ENCODE data around the gene ZSWIM7.
"Not testable (repeated sequence)": the region's sequence is repeated elsewhere in the genome, so short reads cannot be mapped to it uniquely, and the experiment has no call there.

Gene ZSWIM7

GRCh38 chr17:15998031-15998562 is 1.4 kb downstream of the ZSWIM7 start:
- no peaks in the 10 kb centered on the region for H3K9me3 ChIP-seq (ENCODE audit: control insufficient read depth in 2 of 2, low read length in 2 of 2)

GRCh38 chr17:15996322-15996721 is 3.2 kb downstream of the ZSWIM7 start:
- Histone ChIP-seq H3K9me3 (ENCODE audit: control insufficient read depth in 2 of 2, low read length in 2 of 2) (no peaks in the 10 kb centered on the region), H3K27ac (ENCODE audit: low read length) (no peak overlapping the region)

More at GRCh38 chr17:15998031-15998562, 1.4 kb downstream of the ZSWIM7 start:
- peaks cover 11% of the 10 kb centered on the region in 2 donors for H3K36me3 ChIP-seq (ENCODE audit: control insufficient read depth in 2 of 2, insufficient read depth in 2 of 2, low read length in 2 of 2)
- no peak overlapping the region for H3K9ac ChIP-seq (ENCODE audit: low read length in 2 of 2)
- peaks cover 11% of the 10 kb centered on the region for H3K4me1 ChIP-seq (ENCODE audit: control insufficient read depth, insufficient read depth, low read length)
- H3K27me3 ChIP-seq (ENCODE audit: control insufficient read depth in 1 of 2, insufficient read depth in 2 of 2, low read length in 2 of 2), result no peaks in the 10 kb centered on the region
- no peak overlapping the region for H3K4me3 ChIP-seq (ENCODE audit: low read length in 2 of 2)
- no peak overlapping the region for H3K27ac ChIP-seq (ENCODE audit: low read length)

GRCh38 chr17:15981646-15982580 is 17.6 kb downstream of the ZSWIM7 start:
- Histone ChIP-seq H3K9me3 (ENCODE audit: control insufficient read depth in 2 of 2, low read length in 2 of 2) (no peaks in the 10 kb centered on the region), H3K27ac (ENCODE audit: low read length) (no peak overlapping the region), H3K27me3 (ENCODE audit: control insufficient read depth in 1 of 2, insufficient read depth in 2 of 2, low read length in 2 of 2) (no peaks in the 10 kb centered on the region), H3K36me3 (ENCODE audit: control insufficient read depth in 2 of 2, insufficient read depth in 2 of 2, low read length in 2 of 2) (peaks cover 29 to 36% of the 10 kb centered on the region in 2 donors), H3K4me1 (ENCODE audit: control insufficient read depth, insufficient read depth, low read length) (no peaks in the 10 kb centered on the region), H3K4me3 (ENCODE audit: low read length in 2 of 2) (no peak overlapping the region), H3K9ac (ENCODE audit: low read length in 2 of 2) (no peak overlapping the region)

More at GRCh38 chr17:15996322-15996721, 3.2 kb downstream of the ZSWIM7 start:
- no peak overlapping the region for H3K9ac ChIP-seq (ENCODE audit: low read length in 2 of 2)
- H3K4me3 ChIP-seq (ENCODE audit: low read length in 2 of 2), result no peak overlapping the region
- H3K27me3 ChIP-seq (ENCODE audit: control insufficient read depth in 1 of 2, insufficient read depth in 2 of 2, low read length in 2 of 2), result no peaks in the 10 kb centered on the region
- H3K4me1 ChIP-seq (ENCODE audit: control insufficient read depth, insufficient read depth, low read length), result peaks cover 11% of the 10 kb centered on the region
- peaks cover 0 to 4% of the 10 kb centered on the region in 2 donors for H3K36me3 ChIP-seq (ENCODE audit: control insufficient read depth in 2 of 2, insufficient read depth in 2 of 2, low read length in 2 of 2)

- Histone ChIP-seq H3K4me3 (ENCODE audit: low read length in 2 of 2) (no peak overlapping the region), H3K4me1 (ENCODE audit: control insufficient read depth, insufficient read depth, low read length) (no peaks in the 10 kb centered on the region), H3K9ac (ENCODE audit: low read length in 2 of 2) (no peak overlapping the region), H3K36me3 (ENCODE audit: control insufficient read depth in 2 of 2, insufficient read depth in 2 of 2, low read length in 2 of 2) (peaks cover 24 to 33% of the 10 kb centered on the region in 2 donors), H3K27ac (ENCODE audit: low read length) (no peak overlapping the region), H3K27me3 (ENCODE audit: control insufficient read depth in 1 of 2, insufficient read depth in 2 of 2, low read length in 2 of 2) (no peaks in the 10 kb centered on the region), H3K9me3 (ENCODE audit: control insufficient read depth in 2 of 2, low read length in 2 of 2) (no peaks in the 10 kb centered on the region)
Observed at GRCh38 chr17:15981208-15981607, 18.3 kb downstream of the ZSWIM7 start.

- H3K36me3 ChIP-seq (ENCODE audit: control insufficient read depth in 2 of 2, insufficient read depth in 2 of 2, low read length in 2 of 2), result peaks cover 14 to 26% of the 10 kb centered on the region in 2 donors
- H3K9me3 ChIP-seq (ENCODE audit: control insufficient read depth in 2 of 2, low read length in 2 of 2); H3K9ac ChIP-seq (ENCODE audit: low read length in 2 of 2); H3K4me3 ChIP-seq (ENCODE audit: low read length in 2 of 2); H3K27me3 ChIP-seq (ENCODE audit: control insufficient read depth in 1 of 2, insufficient read depth in 2 of 2, low read length in 2 of 2); H3K27ac ChIP-seq (ENCODE audit: low read length); H3K4me1 ChIP-seq (ENCODE audit: control insufficient read depth, insufficient read depth, low read length): not testable (repeated sequence)
Observed at GRCh38 chr17:15979013-15979412, 20.5 kb downstream of the ZSWIM7 start.

- Histone ChIP-seq H3K27me3 (ENCODE audit: control insufficient read depth in 1 of 2, insufficient read depth in 2 of 2, low read length in 2 of 2) (no peaks in the 10 kb centered on the region), H3K27ac (ENCODE audit: low read length) (no peak overlapping the region), H3K4me3 (ENCODE audit: low read length in 2 of 2) (no peak overlapping the region), H3K4me1 (ENCODE audit: control insufficient read depth, insufficient read depth, low read length) (no peaks in the 10 kb centered on the region), H3K9me3 (ENCODE audit: control insufficient read depth in 2 of 2, low read length in 2 of 2) (no peaks in the 10 kb centered on the region), H3K36me3 (ENCODE audit: control insufficient read depth in 2 of 2, insufficient read depth in 2 of 2, low read length in 2 of 2) (peaks cover 12 to 26% of the 10 kb centered on the region in 2 donors), H3K9ac (ENCODE audit: low read length in 2 of 2) (no peak overlapping the region)
Observed at GRCh38 chr17:15978606-15979005, 20.9 kb downstream of the ZSWIM7 start.

- Histone ChIP-seq H3K36me3 (ENCODE audit: control insufficient read depth in 2 of 2, insufficient read depth in 2 of 2, low read length in 2 of 2) (peaks cover 12 to 26% of the 10 kb centered on the region in 2 donors), H3K9me3 (ENCODE audit: control insufficient read depth in 2 of 2, low read length in 2 of 2) (no peaks in the 10 kb centered on the region), H3K27ac (ENCODE audit: low read length) (no peak overlapping the region)
Observed at GRCh38 chr17:15977894-15978293, 21.6 kb downstream of the ZSWIM7 start.

GRCh38 chr17:15973834-15974233 is 25.7 kb downstream of the ZSWIM7 start:
- H3K9ac ChIP-seq (ENCODE audit: low read length in 2 of 2), result no peak overlapping the region

More at GRCh38 chr17:15977894-15978293, 21.6 kb downstream of the ZSWIM7 start:
- H3K4me3 ChIP-seq (ENCODE audit: low read length in 2 of 2), result no peak overlapping the region
- H3K27me3 ChIP-seq (ENCODE audit: control insufficient read depth in 1 of 2, insufficient read depth in 2 of 2, low read length in 2 of 2), result no peaks in the 10 kb centered on the region
- H3K4me1 ChIP-seq (ENCODE audit: control insufficient read depth, insufficient read depth, low read length), result no peaks in the 10 kb centered on the region
- H3K9ac ChIP-seq (ENCODE audit: low read length in 2 of 2), result no peak overlapping the region

GRCh38 chr17:15973016-15973415 is 26.5 kb downstream of the ZSWIM7 start:
- Histone ChIP-seq H3K4me1 (ENCODE audit: control insufficient read depth, insufficient read depth, low read length) (no peaks in the 10 kb centered on the region), H3K27me3 (ENCODE audit: control insufficient read depth in 1 of 2, insufficient read depth in 2 of 2, low read length in 2 of 2) (peaks cover 0 to 3% of the 10 kb centered on the region in 2 donors), H3K36me3 (ENCODE audit: control insufficient read depth in 2 of 2, insufficient read depth in 2 of 2, low read length in 2 of 2) (peaks cover 0 to 3% of the 10 kb centered on the region in 2 donors), H3K9ac (ENCODE audit: low read length in 2 of 2) (no peak overlapping the region), H3K27ac (ENCODE audit: low read length) (no peak overlapping the region), H3K9me3 (ENCODE audit: control insufficient read depth in 2 of 2, low read length in 2 of 2) (no peaks in the 10 kb centered on the region), H3K4me3 (ENCODE audit: low read length in 2 of 2) (no peak overlapping the region)

More at GRCh38 chr17:15973834-15974233, 25.7 kb downstream of the ZSWIM7 start:
- H3K4me1 ChIP-seq (ENCODE audit: control insufficient read depth, insufficient read depth, low read length), result no peaks in the 10 kb centered on the region
- peaks cover 0 to 3% of the 10 kb centered on the region in 2 donors for H3K36me3 ChIP-seq (ENCODE audit: control insufficient read depth in 2 of 2, insufficient read depth in 2 of 2, low read length in 2 of 2)
- no peak overlapping the region for H3K27ac ChIP-seq (ENCODE audit: low read length)
- H3K4me3 ChIP-seq (ENCODE audit: low read length in 2 of 2), result no peak overlapping the region
- H3K27me3 ChIP-seq (ENCODE audit: control insufficient read depth in 1 of 2, insufficient read depth in 2 of 2, low read length in 2 of 2), result no peaks in the 10 kb centered on the region
- H3K9me3 ChIP-seq (ENCODE audit: control insufficient read depth in 2 of 2, low read length in 2 of 2), result no peaks in the 10 kb centered on the region

GRCh38 chr17:15972497-15972951 is 27.0 kb downstream of the ZSWIM7 start:
- H3K4me3 ChIP-seq (ENCODE audit: low read length in 2 of 2), result no peak overlapping the region

More at GRCh38 chr17:15972497-15972951, 27.0 kb downstream of the ZSWIM7 start:
- H3K4me1 ChIP-seq (ENCODE audit: control insufficient read depth, insufficient read depth, low read length), result no peaks in the 10 kb centered on the region
- peaks cover 0 to 3% of the 10 kb centered on the region in 2 donors for H3K27me3 ChIP-seq (ENCODE audit: control insufficient read depth in 1 of 2, insufficient read depth in 2 of 2, low read length in 2 of 2)
- H3K9ac ChIP-seq (ENCODE audit: low read length in 2 of 2), result no peak overlapping the region
- no peaks in the 10 kb centered on the region for H3K9me3 ChIP-seq (ENCODE audit: control insufficient read depth in 2 of 2, low read length in 2 of 2)
- H3K36me3 ChIP-seq (ENCODE audit: control insufficient read depth in 2 of 2, insufficient read depth in 2 of 2, low read length in 2 of 2), result peaks cover 0 to 2% of the 10 kb centered on the region in 2 donors
- no peak overlapping the region for H3K27ac ChIP-seq (ENCODE audit: low read length)
